ENCODE measurements around the gene MSH2.

The MSH2 gene

GRCh38 chr2:47508641-47509040, 105.7 kb downstream of the MSH2 start:
- no peak for DNase-seq (ENCODE audit: low read depth)

- no peak for DNase-seq (ENCODE audit: low read depth)
Measured at GRCh38 chr2:47509250-47509649, 106.3 kb downstream of the MSH2 start.

DNA sequence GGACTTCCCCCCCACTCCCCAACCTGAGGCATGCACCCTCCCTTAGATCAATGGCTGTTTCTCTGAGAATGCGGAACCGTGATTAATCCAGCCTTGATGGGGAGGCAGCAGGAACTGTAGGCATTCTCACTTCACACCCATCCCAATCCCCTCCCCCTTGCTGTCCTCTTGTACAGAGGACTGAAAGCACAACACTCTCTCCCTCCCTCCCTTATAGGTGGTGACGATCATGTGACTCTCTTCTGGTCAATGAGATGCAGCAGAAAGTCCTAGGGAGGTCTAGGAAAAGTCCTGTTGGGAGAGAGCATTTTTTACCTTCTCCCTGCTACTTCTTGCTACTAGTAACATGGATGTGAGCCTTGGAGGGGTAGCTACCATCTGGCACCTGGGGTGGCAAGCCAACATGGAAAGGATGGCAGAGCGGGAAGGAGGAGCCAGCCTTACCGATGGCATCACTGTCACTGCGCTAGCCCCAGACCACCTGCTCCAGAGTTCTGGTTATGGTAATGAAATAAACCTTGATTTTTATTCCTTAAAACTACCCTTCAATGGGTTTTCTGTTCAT, 106.9 kb downstream of the MSH2 start:
- DNase-seq (ENCODE audit: low read depth), result no peak

DNA sequence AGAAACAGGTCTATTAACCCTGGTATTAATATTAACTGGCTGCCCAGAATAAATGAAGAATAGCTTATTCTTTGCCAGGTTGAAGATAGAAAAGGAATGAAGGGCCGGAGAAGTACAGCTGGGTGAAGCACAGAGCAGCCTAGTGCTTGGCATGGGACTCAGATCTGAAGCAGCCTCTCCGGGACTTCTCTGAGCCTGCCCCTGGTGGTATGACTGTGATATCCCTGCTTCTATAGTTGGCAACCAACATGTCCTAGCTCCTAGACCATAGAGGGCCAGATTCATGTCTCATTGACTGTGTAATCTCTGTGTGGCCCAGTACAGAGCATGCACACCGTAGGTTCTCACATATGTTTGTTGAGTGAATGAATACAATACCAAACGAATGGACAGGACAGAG, 107.8 kb downstream of the MSH2 start:
- DNase-seq (ENCODE audit: low read depth), result no peak

- no peak for DNase-seq (ENCODE audit: low read depth)
Measured at GRCh38 chr2:47512581-47513083, 109.7 kb downstream of the MSH2 start.

DNA sequence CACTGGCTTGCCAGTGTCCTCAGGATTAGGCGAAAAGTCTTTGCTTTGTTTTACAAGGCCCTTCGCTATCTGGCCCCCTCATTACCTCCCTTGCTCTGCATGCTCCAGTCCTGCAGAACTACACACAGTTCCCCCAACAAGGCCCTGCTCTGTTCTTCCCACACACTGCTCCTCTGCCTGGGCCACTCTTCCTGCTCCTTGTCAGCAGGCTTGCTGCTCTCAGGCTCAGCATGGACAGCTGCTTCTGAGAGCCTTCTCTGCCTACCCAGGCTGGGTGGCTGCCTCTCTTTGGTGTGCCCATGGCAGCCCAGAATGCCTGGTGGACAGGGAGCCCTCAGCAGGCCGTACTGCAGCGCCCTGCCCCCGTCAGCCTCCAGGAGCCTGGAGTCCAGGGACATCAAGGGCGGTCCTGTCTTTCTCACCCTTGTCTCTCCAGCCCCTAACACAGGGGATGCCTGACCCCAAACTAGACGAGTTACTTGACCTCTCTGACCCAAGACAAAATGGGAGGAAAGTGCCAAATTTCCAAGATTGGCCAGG, 111.1 kb downstream of the MSH2 start:
- DNase-seq (ENCODE audit: low read depth), result no peak

- DNase-seq (ENCODE audit: low read depth), result no peak
Measured at GRCh38 chr2:47516360-47517104, 113.6 kb downstream of the MSH2 start.

DNA sequence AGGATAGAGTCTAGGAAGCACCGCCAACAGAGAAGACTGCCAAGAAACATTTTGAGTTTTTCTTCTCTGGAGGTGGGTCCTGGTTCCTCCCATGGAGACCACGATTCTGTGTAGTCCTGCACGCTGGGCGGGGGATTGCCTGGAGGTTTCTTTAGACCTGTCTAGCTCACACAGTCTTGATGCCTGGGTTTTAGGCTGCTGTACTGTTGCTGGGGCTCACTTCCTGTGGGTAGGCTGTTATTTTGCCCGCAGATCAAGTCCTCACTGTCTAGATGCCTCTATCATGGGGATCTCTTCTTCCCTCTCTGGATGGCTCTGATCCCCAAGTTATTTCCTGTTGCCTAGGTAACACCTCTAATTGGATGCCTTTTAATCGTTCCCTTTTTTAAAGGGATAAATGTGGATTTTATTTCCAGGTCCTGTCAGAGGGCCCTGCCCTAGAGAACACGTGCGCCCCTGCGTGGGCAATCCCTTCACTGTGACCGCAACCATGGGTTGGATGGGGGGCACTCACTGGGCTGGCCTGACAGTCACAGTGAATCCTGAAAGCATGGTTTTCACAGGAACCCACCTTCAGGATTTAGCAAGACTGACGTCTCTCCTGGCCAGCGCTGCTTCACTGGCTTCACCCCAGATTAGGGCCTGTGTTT, 115.7 kb downstream of the MSH2 start:
- no peak for DNase-seq (ENCODE audit: low read depth)

DNA sequence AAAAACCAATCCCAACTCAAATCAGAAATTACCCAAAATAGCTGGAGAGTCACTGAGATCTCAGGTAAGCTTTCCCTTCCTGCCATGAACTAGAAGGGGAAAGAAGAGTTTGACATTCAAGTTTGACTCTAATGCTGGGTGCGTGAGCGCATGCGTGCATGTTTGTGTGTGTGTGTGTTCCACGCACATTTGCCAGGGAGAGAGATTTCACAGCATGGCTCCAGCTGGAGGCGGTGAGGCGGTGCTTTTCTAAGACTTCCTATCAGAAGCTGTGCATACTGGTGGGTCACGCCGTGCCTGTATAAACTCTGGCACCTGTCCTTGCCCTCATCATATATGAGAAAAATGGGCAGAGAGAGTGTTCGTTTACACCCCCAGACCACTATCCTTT, 116.2 kb downstream of the MSH2 start:
- DNase-seq (ENCODE audit: low read depth), result no peak

DNA sequence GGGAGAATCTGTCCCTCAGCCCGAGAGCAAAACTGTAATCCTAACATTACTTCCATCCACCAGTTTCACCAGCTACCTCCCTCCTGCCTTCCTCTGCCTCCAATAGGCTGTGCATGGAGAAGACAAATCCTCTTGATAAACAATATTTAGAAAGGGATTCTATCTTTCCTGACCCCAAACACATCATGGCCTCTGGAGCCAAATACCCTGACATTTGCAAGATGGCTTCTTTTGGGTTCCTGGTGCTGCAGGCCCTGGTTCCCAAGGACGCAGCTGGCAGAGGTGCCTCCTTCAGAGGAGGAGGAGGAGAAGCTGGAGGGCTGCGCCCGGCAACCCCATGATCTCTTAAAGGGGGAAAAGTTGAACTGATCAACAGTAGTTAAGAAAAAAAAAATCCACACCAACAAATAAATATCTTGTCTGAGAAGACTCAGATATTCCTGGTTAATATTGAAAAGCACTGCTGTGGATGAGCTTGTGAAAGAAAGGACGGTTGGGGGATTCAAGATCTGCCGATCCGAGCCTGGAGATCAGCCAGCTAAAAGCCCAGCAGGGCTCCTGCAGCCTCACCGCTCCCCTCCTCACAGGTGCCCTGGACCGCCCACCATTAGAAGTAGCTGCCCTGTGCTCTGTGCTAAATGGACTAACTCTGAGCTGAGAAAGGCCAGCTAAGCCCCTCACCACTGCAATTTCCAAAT, 116.8 kb downstream of the MSH2 start:
- no peak for DNase-seq (ENCODE audit: low read depth)

GRCh38 chr2:47520302-47520630, 117.3 kb downstream of the MSH2 start:
- DNase-seq (ENCODE audit: low read depth), result no peak

GRCh38 chr2:47520825-47521665, 118.1 kb downstream of the MSH2 start:
- peak; percentile 69 for DNase-seq (ENCODE audit: low read depth)

- no peak for DNase-seq (ENCODE audit: low read depth)
Measured at GRCh38 chr2:47521666-47522285, 118.8 kb downstream of the MSH2 start.

DNA sequence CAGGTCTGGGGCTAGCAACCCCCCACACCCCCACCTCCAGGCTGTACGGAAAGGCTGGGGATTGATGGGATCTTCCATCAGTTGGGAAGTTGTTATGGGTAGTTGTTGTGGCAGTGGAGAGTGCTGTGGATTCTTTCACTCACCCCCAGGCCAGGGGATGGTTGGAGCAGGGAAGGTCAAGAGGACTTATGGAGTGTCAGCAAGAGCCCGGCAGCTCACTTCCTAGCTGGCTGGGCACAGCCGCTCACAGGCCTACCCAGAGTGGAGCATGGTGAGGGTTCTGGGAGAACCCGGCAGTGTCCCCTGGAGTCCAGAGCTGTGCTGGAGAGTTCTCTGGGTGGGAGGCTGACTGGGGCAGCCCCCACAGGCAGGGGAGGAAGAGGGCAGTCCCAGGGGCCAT, 122.2 kb downstream of the MSH2 start:
- DNase-seq (ENCODE audit: low read depth), result no peak

DNA sequence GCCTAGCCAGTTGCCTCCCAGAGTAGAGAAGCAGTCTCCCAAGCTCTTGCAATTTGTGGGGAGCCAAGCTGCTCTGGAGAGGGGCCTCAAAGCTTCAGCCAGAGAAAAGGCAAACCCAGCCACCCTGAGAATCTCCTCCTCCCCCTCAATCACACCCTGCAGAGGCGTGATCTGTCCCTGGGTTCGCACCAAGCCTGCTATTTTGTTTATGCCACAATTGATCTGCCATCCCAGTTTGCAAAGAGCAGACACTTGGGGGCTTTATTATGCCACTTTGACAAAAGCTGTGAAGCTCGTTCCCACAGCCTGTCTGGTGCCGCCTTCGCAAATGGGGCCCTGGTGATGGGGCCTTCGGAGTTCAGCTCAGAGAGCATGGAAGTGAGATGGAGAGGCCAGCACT, 125.5 kb downstream of the MSH2 start:
- DNase-seq (ENCODE audit: low read depth), result no peak

DNA sequence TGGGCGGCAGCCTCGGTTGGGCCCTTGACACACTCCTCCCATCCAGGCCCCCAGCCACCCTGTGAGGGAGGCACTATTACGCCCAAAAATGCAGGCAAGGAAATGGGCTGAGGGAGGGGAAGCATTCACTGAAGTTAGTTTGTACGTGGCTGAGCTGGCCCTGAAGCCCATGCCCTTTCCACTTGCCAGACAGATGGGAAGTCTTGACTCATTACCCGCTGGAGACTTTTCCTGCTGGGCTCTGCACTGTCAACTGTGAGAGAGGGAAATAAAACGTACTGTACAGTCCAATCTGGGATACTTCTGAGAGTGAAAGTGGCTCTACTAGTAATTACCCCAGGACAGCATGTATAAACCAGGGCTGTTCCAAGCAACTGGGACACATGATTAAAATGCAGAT, 125.9 kb downstream of the MSH2 start:
- DNase-seq (ENCODE audit: low read depth), result no peak

DNA sequence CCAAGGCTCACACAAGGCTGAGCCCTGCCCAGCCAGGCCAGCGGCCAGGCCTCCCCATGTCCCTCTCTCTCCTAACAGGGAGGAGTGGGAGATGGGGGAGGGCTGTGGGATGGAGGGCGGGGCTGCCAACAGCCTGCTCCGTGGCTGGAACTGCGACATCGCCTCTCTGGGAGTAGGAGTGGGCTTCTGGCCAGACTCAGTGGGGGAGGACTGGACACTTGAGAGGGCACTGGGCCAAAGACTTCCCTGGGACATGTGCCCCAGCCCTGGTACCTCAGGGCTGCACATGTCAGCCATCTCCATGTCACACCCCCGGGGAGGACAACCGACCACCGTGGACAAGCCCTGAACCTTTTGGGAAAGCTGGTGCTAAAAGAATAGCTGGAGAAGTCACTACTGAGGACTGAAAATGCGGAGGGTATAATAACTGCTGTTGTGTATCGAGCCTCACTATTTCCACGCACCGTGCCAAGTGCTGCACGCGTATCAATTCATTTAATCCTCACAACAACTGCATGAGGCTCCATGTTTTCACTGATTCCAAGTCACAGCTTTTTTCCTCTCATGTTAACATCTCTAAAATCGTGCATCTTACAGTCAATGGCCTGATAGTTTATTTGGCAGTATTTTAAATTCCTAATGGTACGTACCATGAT, 127.3 kb downstream of the MSH2 start:
- no peak for DNase-seq (ENCODE audit: low read depth)

- DNase-seq (ENCODE audit: low read depth), result no peak
Measured at GRCh38 chr2:47531378-47532042, 128.6 kb downstream of the MSH2 start.
